Measurements from ENCODE around the gene KPNA2.
A peak's percentile ranks its signal among the peaks of the same experiment; 100 is the strongest.
"Not testable (repeated sequence)": the region's sequence is repeated elsewhere in the genome, so short reads cannot be mapped to it uniquely, and the experiment has no call there.

KPNA2 gene

GRCh38 chr17:68054296-68054900, 18.9 kb downstream of the KPNA2 start:
- DNase-seq: peak in 18 of 51 donors; percentile 3 to 57 (median 23)

GRCh38 chr17:68057531-68057952, 22.0 kb downstream of the KPNA2 start:
- no peak for DNase-seq

GRCh38 chr17:68060336-68060735, 24.8 kb downstream of the KPNA2 start:
- no peak for DNase-seq

- no peak for DNase-seq
Measured at GRCh38 chr17:68061512-68062313, 26.2 kb downstream of the KPNA2 start.

- not testable (repeated sequence) for DNase-seq
Measured at GRCh38 chr17:68065366-68065765, 29.8 kb downstream of the KPNA2 start.

GRCh38 chr17:68068512-68068911, 33.0 kb downstream of the KPNA2 start:
- not testable (repeated sequence) for DNase-seq

- DNase-seq: peak in 2 of 51 donors; percentile 8
Measured at GRCh38 chr17:68070582-68071444, 35.3 kb downstream of the KPNA2 start.

GRCh38 chr17:68074279-68074678, 38.7 kb downstream of the KPNA2 start:
- DNase-seq: no peak

- DNase-seq: not testable (repeated sequence)
Measured at GRCh38 chr17:68075953-68076607, 40.5 kb downstream of the KPNA2 start.

- DNase-seq: peak in 3 of 51 donors; percentile 5 to 19 (median 10)
Measured at GRCh38 chr17:68077498-68077897, 42.0 kb downstream of the KPNA2 start.

GRCh38 chr17:68080411-68081150, 45.0 kb downstream of the KPNA2 start:
- DNase-seq: no peak

GRCh38 chr17:68081305-68082265, 46.0 kb downstream of the KPNA2 start:
- not testable (repeated sequence) for DNase-seq

- DNase-seq: peak in 1 of 51 donors; percentile 5
Measured at GRCh38 chr17:68085771-68086381, 50.3 kb downstream of the KPNA2 start.

GRCh38 chr17:68086666-68087065, 51.1 kb downstream of the KPNA2 start:
- DNase-seq: not testable (repeated sequence)

GRCh38 chr17:68087131-68087623, 51.6 kb downstream of the KPNA2 start:
- not testable (repeated sequence) for DNase-seq

- no peak for DNase-seq
Measured at GRCh38 chr17:68087851-68088250, 52.3 kb downstream of the KPNA2 start.

- peak in 16 of 51 donors; percentile 1 to 67 (median 19) for DNase-seq
Measured at GRCh38 chr17:68089881-68090280, 54.3 kb downstream of the KPNA2 start.

GRCh38 chr17:68094481-68095078, 59.0 kb downstream of the KPNA2 start:
- DNase-seq: no peak

Data from hypothalamus (tissue), 51 donors.